Peyer's patch (tissue), 4 donors: ENCODE measurements around the gene WDR87. TPM values are rescaled to one million over a fixed set of nuclear protein-coding genes. Genes with fewer than 3 reads are reported as not detected.
A peak's percentile ranks its signal among the peaks of the same experiment; 100 is the strongest.

Experiments used
- DNase-seq, 3 donors: peaks; one replicate each; pipeline ENCODE4 v3.0.0-alpha.2; 2017 to 2019
- H3K27ac ChIP-seq, 4 donors: fragments of 200-600 bp; sonication (generic); one replicate each; pipeline ENCODE4 v1.5.1; 2016 to 2019
- H3K27me3 ChIP-seq, 2 donors: fragments of 200-600 bp; sonication (generic); one replicate each; pipeline ENCODE4 v1.5.1; 2019
- H3K36me3 ChIP-seq, 3 donors: fragments of 200-600 bp; sonication (generic); one replicate each; pipeline ENCODE4 v1.5.1; 2016 to 2019
- H3K4me1 ChIP-seq, 4 donors: fragments of 200-600 bp; sonication (generic); one replicate each; pipeline ENCODE4 v1.5.1; 2016 to 2019
- H3K4me3 ChIP-seq, 4 donors: fragments of 200-600 bp; sonication (generic); 1 replicate in 3 of 4; 2 replicates in 1 of 4; pipeline ENCODE4 v1.5.1; 2016 to 2019; ENCODE audit warnings: mild to moderate bottlenecking in 1 of 4
- H3K9me3 ChIP-seq, 4 donors: fragments of 200-600 bp; sonication (generic); one replicate each; pipeline ENCODE4 v1.5.1; 2016 to 2019; ENCODE audit warnings: mild to moderate bottlenecking in 1 of 4
- CTCF ChIP-seq, 6 experiments: fragments of 450-650 bp in 4 of 6; fragments of 200-600 bp in 2 of 6; sonication (generic) in 1 of 6; IDR thresholded peaks; one replicate each; pipeline ENCODE4 v1.5.1; 2017 to 2019; ENCODE audit warnings: antibody characterized with exemption in 6 of 6, mild to moderate bottlenecking in 3 of 6, moderate library complexity in 1 of 6
- POLR2A ChIP-seq, 2 donors: fragments of 450-650 bp; IDR thresholded peaks; one replicate each; pipeline ENCODE4 v1.5.1; 2017; ENCODE audit warnings: antibody characterized with exemption in 2 of 2, mild to moderate bottlenecking in 2 of 2, moderate library complexity in 2 of 2
- total RNA-seq, 4 donors: library from RNA; depleted of rRNA; stranded (reverse); fragments of >200 nt; gene quantifications; one replicate each; pipeline ENCODE4 v1.1.0, GENCODE V29; 2016

WDR87 gene
- total RNA-seq, 4 donors from 2014 or later, result not detected

GRCh38 chr19:37935341-37935740 is 28.9 kb upstream of the WDR87 start:
- no peak for DNase-seq
- Histone ChIP-seq H3K27ac (peak overlapping the region in 3 of 4 donors; percentile 56 to 91 (median 83)), H3K27me3 (no peaks in the 10 kb centered on the region), H3K36me3 (no peaks in the 10 kb centered on the region), H3K4me3 (peak overlapping the region in 1 of 4 donors; percentile 16), H3K9me3 (no peaks in the 10 kb centered on the region), H3K4me1 (peaks cover 0 to 53% (median 4%) of the 10 kb centered on the region in 4 donors)
- TF ChIP-seq CTCF (IDR thresholded peaks at IDR 0.05) (no peak), POLR2A (IDR thresholded peaks at IDR 0.05) (no peak)

- Histone ChIP-seq H3K36me3 (no peaks in the 10 kb centered on the region), H3K4me1 (peaks cover 0 to 59% (median 7%) of the 10 kb centered on the region in 4 donors), H3K4me3 (peak overlapping the region in 2 of 4 donors; percentile 50 to 51), H3K27ac (peak overlapping the region in 3 of 4 donors; percentile 81 to 91 (median 86)), H3K9me3 (no peaks in the 10 kb centered on the region), H3K27me3 (no peaks in the 10 kb centered on the region)
- DNase-seq, result peak in 2 of 3 donors; percentile 79 to 87
- no peak for TF ChIP-seq CTCF (IDR thresholded peaks at IDR 0.05)
- TF ChIP-seq POLR2A (IDR thresholded peaks at IDR 0.05), result peak in 1 of 2 donors; percentile 38
These were observed 27.6 kb upstream of the WDR87 start for GRCh38 chr19:37933937-37934358.

- Histone ChIP-seq H3K9me3 (no peaks in the 10 kb centered on the region), H3K27me3 (no peaks in the 10 kb centered on the region), H3K4me3 (peak overlapping the region; percentile 9 to 51 (median 38)), H3K36me3 (no peaks in the 10 kb centered on the region), H3K4me1 (peaks cover 0 to 64% (median 10%) of the 10 kb centered on the region in 4 donors), H3K27ac (peak overlapping the region; percentile 64 to 91 (median 84))
- TF ChIP-seq CTCF (IDR thresholded peaks at IDR 0.05), result no peak
- peak in 1 of 2 donors; percentile 35 for TF ChIP-seq POLR2A (IDR thresholded peaks at IDR 0.05)
- peak in 2 of 3 donors; percentile 82 for DNase-seq
These were observed 26.9 kb upstream of the WDR87 start for GRCh38 chr19:37932985-37933936.

GRCh38 chr19:37931881-37932655 is 25.7 kb upstream of the WDR87 start:
- Histone ChIP-seq H3K4me3 (peak overlapping the region; percentile 9 to 51 (median 38)), H3K9me3 (no peaks in the 10 kb centered on the region), H3K4me1 (peaks cover 0 to 70% (median 10%) of the 10 kb centered on the region in 4 donors), H3K27me3 (no peaks in the 10 kb centered on the region), H3K36me3 (no peaks in the 10 kb centered on the region), H3K27ac (peak overlapping the region; percentile 64 to 91 (median 84))
- peak in 1 of 6 experiments; percentile 6 for TF ChIP-seq CTCF (IDR thresholded peaks at IDR 0.05)
- TF ChIP-seq POLR2A (IDR thresholded peaks at IDR 0.05), result peak; percentile 22 to 45
- DNase-seq, result peak; percentile 56 to 90 (median 89)

GRCh38 chr19:37930416-37930815 is 24.0 kb upstream of the WDR87 start:
- no peaks in the 10 kb centered on the region for H3K36me3 ChIP-seq
- peak overlapping the region in 3 of 4 donors; percentile 81 to 91 (median 86) for H3K27ac ChIP-seq
- no peaks in the 10 kb centered on the region for H3K9me3 ChIP-seq
- TF ChIP-seq CTCF (IDR thresholded peaks at IDR 0.05) (no peak), POLR2A (IDR thresholded peaks at IDR 0.05) (no peak)
- DNase-seq, result peak in 1 of 3 donors; percentile 61
- no peaks in the 10 kb centered on the region for H3K27me3 ChIP-seq
- no peak overlapping the region for H3K4me3 ChIP-seq
- peaks cover 0 to 57% (median 11%) of the 10 kb centered on the region in 4 donors for H3K4me1 ChIP-seq
